Activated T-cell treated with anti-CD3 and anti-CD28 coated beads, Interleukin-2, amount 50 U/mL, for 1 hour (primary cell): Measurements from ENCODE around the gene C8G.

Source experiments
- DNase-seq: peaks from one replicate; pipeline ENCODE4 v3.0.0-alpha.2; 2020

C8G gene

DNA sequence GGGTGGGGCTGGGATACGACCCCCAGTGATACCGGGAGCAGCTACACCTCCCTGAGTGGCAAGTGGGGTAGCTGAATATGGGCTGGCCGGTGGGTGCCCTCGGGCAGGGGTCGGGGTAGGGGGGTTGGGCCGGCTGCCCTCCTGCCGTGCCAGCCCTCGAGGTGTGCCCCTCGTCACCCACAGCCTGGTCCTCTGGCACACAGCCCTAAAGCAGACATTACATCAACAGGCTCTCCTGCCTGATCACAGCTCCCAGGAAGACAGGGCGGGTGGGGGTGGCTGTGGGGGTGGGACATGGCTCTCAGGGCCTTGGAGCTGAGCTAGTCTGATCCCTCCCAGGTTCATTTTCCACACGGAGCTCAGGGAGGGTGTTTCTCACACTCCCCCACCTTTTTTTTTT is 23.7 kb upstream of the C8G start:
- DNase-seq, result no peak

DNA sequence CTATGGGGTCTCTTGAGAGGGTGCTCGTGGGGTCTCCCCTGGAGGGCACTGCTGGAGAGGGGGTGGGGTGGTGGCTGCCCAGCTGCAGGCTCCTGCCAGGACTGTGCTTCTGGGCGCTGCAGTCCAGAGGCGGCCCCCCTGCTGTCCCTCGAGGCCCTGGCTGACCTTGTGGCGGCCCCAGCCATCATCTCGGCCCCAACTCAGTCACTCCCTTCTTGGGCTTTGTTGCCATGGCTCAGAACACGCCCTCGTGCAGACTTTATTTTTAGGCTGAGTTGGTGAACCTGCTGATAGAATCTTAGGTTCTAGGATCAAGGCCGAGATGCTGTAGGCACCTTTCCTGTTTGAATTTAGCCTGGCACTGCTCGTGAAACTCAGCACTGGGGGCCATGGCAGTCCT is 23.3 kb upstream of the C8G start:
- no peak for DNase-seq

DNA sequence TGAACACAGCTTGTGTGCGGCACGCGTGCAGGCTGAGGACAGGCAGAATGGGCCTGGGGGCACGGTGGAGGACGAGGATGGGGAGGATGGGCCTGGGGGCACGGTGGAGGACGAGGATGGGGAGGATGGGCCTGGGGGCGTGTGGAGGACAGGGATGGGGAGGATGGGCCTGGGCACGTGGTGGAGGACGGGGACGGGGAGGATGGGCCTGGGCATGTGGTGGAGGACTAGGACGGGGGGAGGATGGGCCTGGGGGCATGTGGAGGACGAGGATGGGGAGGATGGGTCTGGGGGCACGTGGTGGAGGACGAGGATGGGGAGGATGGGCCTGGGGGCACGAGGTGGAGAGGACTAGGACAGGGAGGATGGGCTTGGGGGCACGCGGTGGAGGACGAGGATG is 22.5 kb upstream of the C8G start:
- no peak for DNase-seq

DNA sequence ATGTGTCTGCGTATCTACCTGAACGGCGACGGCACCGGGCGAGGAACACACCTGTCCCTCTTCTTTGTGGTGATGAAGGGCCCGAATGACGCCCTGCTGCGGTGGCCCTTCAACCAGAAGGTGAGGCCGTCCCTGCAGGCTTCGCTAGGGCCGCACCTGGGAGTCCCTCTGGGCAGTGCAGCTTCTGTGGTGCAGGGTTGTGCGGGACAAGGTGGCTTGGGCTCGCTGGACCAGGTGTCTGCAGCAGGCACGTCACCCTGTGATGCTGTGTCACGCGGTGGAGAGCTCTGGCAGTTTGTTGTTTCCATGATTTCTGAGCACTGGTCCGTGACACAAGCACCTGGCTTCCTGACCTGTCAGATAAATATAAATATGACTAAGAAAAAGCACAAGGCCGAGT is 21.2 kb upstream of the C8G start:
- DNase-seq, result no peak

DNA sequence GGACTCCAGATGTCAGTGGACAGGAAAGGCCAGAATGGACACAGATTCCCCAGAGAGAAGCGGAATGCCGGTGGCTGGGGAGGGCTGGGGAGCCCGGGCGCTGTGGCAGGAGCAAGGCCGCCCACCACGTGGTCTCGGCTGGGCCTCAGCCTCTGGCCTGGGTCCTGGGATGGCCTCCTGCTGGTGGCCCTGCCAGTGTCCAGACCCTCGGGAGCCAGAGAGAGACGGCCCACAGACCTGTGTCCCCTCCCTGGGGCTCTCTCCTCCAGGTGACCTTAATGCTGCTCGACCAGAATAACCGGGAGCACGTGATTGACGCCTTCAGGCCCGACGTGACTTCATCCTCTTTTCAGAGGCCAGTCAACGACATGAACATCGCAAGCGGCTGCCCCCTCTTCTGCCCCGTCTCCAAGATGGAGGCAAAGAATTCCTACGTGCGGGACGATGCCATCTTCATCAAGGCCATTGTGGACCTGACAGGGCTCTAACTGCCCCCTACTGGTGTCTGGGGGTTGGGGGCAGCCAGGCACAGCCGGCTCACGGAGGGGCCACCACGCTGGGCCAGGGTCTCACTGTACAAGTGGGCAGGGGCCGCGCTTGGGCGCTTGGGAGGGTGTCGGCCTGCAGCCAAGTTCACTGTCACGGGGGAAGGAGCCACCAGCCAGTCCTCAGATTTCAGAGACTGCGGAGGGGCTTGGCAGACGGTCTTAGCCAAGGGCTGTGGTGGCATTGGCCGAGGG is 19.5 kb upstream of the C8G start:
- no peak for DNase-seq

DNA sequence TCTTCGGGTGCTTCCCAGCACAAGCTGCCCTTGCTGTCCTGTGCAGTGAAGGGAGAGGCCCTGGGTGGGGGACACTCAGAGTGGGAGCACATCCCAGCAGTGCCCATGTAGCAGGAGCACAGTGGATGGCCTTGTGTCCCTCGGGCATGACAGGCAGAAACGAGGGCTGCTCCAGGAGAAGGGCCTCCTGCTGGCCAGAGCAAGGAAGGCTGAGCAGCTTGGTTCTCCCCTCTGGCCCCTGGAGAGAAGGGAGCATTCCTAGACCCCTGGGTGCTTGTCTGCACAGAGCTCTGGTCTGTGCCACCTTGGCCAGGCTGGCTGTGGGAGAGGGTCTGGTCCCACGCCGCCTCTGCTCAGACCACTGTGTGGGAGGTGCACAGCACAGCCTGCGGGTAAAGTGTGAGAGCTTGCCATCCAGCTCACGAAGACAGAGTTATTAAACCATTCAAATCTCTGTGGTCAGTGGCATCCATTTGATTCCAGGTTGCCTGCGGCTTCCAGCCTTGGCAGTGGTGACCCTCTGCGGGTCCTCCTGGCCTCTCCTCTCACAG is 18.8 kb upstream of the C8G start:
- DNase-seq, result no peak

DNA sequence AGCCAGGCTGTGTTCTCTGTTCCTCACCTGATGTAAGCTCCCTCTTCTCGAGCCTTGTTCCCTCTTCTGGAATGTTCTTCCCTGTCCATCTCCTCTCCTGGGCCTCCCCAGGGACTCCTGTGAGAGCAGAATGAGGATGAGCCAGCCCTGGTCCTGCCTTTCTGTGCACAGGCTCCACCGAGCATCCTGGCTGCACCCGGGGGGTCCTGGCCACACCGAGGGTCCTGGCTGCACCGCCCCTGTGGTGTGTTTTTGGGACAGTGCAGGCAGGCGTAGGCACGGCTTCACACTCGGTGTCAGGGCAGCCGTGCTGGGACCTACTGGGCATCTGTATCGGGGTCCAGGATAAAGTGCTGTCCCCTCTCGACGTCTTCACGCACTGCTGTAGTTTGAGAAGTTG is 18.3 kb upstream of the C8G start:
- DNase-seq, result no peak

DNA sequence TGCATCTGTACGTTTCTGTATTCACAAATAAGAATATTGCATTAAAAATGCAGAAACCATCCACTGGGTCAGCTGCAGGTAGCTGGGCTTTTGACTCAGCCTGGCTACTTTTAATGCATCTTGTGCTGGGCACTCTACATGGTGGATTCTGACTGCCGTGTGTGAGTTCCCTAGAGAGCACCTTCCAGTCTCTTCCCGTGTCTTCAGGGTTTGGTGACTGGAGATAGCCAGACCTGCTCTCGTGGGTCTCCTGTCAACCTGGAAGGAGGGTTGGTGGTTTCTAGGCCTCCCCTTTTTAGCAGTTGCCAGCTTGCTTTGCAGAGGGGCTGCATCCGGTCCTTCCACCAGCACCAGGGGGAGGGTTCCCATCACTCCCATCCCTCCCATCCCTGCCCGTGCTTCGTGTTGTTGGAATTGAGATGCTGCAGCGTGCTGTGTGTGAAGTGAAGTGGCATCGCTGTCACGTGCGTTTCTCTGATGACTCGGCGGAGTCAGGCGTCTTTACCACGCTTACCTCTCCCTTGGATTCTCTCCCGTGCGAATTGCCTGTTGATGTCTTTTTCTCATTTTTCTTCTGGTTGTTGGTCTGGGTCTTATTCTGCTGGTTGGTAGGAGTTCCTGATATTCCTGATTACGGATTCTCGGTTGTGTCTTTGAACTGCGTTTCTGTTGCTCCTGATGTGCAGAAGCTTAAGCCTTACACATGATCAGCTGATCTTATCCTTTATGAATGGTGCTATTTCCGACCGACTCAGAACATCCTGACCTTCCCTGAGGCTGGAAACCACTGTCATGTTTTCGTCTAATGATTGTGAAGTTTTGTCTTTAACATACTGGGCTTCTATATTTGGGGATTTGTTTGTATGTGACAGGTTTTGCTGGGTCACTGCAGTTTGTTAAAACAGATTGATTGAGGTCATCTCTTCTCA is 17.4 kb upstream of the C8G start:
- no peak for DNase-seq

DNA sequence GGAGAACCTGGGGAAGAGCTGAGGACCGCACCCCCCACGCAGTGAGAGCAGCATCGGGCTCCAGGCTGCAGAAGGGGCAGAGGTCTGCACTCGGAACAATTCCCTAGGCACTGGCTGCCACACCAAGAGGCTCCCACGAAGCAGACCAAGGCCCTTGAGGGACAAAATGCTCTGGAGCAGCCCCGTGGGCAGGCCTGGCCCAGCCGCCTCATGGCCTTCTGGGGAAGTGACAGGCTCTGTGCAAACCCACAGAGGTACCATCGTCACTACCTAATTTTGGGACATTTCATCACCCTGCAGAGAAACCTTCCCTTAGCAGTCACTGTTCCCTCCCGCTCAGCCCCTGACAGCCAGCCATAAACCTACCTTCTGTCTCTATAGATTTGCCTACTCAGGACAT is 16.5 kb upstream of the C8G start:
- no peak for DNase-seq

DNA sequence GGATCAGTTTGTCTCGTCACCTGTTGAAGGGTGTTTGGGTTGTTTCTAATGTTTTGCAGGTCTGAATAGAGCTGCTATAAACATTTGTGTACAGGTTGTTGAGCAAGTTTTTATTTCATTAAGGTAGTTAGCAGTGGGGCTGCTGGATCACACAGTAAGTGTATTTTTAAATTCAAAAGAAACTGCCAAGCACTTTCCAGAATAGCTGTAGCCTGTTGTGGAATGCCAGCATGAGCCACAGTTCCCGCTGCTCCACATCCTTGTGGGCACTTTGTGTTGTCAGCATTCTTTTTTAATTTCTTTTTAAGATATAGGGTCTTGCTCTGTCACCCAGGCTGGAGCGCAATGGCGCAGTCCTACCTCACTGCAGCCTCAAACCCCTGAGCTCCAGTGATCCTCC is 15.0 kb upstream of the C8G start:
- DNase-seq, result no peak

DNA sequence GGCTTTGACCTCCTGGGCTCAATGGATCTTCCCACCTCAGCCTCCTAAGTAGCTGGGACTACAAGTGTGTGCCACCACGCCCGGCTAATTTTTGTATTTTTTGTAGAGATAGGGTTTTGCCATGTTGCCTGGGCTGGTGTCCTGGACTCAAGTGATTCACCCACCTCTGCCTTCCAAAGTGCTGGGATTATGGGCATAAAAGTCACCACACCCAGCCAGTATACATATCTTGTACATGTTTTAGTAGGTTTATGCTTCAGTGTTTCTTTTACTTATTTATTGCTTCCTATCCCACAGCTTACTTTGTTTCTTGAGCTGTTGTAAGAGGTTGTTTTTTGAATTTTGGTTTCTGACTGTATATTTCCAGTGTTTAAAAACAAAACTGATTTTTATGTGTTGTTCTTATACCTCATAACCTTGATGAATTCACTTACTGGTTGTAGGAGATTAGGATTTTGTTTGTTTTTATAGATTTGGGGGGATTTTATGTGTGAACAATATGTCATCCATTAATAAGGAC is 13.4 kb upstream of the C8G start:
- DNase-seq, result no peak

DNA sequence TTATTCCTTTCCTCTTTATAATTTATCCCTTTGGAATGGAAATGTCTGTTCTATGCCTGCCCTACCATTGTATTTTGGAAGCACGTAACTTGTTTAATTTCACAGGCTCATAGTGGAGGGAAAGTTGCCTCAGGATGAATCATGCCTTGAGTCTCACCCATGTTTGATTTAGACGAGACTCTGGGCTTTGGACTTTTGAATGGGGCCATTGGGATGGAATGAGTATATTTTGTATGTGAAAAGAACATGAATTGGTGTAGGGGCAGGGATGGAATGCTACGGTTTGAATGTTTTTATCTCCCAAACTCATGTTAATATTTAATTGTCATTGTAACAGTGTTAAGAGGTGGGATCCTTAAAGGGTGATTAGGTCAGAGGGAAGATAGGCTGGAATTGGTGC is 10.8 kb upstream of the C8G start:
- no peak for DNase-seq

DNA sequence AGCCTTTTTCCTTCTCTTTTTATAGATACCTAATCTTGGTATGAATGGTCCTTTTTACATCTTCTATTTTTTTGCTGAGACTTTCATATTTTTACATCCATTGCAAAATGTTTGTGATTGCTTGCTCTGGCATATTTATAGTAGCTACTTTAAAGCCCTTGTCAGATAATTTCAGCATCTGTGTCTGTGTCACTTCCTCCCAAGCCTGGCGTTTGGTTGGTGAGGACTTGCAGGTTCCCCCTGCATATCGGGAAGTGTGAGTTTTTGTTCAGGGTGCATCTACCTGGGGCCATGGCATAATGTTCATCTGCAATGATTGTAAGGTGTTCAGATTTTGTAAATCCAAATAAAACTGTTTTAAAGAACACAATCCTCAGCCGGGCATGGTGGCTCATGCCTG is 9.4 kb upstream of the C8G start:
- no peak for DNase-seq

DNA sequence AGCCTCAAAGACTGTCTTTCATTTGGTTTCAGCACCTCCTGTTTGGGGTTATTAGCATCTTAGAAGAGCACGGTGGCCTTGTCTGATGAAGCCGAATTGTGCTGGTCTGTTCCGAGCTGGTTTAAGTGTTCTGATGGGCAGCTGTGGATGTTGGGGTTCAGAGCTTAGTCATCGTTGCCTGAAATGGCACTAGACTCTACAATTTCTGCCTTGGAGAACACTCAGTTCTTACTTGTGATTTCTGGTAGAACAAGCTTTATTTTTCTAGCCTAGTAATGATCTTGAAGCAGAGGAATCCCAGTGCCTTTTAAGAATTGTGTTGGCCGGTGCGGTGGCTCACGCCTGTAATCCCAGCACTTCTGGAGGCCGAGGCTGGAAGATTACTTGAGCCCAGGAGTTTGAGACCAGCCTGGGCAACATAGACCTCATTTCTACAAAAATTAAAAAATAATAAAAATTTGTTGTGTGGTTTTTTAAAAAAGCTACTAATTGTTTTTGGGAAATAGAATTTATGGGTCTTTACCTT is 8.3 kb upstream of the C8G start:
- DNase-seq, result no peak

DNA sequence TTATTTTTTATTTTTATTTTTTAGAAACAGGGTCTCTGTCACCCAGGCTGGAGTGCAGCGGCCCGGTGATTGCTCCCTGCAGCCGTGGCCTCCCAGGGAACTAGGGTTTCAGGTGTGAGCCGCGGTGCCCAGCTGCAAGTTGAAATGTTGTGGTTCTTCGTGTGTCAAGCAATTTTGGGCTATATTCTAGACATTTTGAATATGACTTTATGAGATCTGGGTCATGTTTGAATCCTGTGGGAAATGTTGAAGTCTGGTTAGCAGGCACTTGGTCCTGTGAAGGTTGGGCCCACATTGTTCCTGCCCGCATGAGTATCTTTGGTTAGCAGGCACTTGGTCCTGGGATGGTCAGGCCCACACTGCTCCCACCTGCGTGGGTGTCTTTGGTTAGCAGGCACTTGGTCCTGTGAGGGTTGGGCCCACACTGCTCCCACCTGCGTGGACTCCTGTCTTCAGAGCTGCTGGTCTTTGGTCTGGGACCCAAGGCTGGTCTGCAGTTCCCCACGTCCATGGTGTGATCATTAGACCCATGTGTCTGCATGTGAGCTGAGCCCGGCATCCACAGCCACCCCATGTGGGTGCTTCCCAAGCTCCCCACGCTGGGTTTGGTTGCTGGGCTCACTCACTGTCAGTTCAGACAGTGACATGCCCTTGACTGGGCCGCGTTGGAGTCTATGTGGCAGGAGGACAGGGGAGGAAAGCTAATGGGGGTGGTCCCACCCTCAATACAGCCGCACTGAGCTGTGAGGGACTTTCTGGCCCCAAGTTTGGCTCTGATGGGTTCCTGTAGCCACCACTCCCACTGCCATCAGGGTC is 7.6 kb upstream of the C8G start:
- DNase-seq, result no peak

DNA sequence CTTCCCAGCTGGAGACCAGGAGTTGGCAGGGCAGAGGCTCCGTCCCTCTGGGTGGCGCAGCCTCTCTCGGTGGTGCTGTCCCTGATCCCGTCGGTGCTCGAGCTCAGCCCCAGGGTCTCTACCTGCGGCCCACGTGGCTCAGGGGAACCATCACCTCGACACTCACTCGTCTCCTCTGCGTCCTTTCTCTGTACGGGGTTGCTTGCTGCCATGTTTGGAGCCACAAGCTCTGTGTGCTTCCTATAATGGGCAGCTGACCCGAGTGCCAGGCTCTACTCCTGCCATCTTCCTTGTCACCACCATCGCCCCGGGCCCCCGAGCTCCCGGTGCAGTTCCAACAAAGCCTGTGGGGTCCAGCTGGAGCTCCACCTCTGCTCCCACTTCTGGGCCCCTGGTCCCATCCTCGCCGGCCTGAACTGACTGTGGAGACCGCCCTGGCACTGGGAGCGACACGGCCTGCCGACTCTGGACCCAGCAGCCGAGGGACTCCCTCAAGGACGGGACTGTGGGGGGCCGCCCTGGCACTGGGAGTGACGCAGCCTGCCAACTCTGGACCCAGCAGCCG is 5.5 kb upstream of the C8G start:
- no peak for DNase-seq

DNA sequence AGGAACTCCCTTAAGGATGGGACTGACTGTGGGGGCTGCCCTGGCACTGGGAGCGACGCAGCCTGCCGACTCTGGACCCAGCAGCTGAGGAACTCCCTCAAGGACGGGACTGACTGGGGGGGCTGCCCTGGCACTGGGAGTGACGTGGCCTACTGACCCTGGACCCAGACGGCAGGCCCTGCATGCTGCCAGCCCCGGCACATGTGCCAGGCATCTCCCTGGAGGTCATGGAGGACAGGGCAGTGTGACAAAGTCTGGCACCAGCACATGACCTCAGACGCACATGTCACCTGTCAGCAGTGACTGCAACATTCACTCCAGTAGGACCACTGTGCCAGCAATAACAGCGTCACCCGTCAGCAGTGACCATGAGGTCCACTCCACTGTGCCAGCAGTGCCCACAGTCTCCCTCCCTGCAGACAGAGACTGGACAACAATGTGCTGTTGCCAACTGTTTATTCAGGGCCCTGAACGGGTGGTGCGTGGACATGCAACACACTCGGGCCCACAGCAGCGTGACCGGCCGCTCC is 5.0 kb upstream of the C8G start:
- DNase-seq, result no peak

DNA sequence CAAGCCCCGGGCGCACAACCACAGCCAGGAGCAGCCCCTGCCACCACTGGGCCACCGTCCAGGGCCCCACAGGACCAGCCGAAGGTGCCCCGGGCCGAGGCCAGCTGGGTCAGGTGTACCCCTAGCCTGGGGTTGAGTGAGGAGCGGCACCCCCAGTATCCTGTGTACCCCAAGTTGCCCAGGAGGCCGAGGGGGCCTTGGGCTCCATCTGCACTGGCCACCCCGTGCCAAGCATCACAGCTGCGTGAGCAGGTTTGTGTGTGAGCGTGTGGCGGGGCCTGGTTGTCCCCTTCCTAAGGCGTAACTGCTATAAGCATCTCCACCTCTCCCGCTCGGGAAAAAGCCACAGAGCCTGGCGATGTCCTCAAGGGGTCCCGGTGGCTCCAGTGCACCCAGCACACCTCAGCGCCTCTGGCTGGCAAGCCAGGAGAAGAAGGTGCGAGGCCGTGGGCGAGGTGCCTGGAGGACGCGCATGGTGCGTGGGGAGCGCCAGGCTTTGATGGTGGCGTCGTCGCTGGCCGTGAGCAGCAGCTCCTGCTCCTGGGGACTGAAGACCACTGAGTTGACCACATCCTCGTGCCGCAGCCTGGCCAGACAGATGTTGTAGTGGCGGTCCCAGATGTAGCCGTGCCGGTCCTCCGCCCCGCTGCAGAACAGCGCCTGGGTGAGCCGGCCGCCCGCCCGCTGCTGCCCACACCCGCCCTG is 4.4 kb upstream of the C8G start:
- no peak for DNase-seq

DNA sequence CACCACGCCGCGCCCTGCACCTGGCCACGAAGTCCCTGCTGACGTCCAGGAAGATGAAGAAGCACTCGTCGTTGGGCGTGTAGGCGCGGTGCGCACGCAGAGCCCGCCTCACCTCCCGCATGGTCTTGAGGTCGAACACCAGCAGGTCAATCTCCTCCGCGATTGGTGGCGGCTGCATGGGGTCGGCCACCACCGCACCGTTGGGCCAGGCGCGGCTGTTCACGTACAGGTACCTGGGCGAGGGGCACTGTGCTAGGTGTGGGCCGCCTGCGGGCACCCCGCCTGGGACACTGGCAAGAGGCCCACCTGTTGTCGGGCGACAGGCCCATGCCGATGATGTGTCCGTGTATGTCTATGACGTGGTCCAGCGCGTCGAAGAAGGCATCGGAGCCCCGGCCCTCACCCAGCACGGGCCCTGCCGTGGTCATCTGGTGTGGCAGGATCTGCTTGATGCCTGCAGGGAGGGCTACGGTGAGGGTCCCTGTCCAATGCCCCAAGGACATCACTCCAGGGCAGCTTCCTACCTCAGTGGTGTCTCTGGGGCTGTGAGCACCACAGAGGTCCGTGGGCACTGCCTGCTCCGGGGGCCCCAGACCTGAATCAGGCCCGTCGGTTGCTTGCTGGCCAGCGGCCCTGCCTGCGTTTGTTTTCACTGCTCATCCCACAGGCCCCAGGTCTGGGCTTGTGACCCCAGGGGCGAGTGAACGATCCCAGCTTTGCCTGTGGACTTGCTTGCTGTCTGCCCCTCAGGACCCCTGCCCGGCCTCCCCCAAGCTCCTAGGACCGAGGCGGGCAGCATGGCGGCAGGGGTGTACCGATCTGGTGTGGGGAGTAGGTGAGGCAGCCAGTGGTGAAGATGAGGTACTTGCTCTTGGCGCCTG is 3.6 kb upstream of the C8G start:
- DNase-seq, result no peak

DNA sequence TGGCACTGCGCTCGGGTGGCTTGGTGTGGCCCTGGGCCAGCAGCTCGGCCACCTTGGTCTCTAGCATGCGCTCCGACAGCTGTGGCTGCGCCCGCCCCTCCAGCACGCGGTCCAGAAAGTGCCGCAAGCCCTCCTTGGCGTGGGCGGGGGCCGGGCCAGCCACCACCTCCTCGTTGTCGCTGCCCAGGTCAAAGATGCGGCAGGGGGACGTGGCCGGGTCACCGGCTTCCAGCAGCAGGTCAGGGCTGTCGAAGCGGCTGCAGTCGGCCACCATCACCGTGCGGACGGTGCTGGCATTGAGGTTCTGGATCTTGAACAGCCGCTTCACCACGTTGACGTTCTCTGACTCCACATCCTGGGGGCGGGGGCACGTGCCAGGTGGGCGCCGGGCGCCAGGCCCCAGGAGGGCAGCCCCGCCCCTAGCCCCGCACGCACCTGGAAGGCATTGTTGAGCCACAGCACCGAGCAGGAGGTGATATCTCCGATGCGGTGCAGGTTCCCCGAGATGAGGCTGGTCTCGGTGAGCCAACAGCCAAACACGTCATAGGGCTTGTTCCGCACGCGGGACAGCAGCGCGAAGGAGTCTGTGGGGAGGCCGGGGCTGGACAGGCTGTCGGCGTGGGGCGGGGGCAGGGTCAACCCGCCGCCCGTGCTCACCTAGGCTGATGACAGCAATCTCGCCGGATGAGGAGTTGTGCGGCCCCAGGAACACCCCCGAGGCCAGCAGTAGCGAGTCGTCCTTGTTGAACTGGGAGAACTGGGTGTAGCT is 2.7 kb upstream of the C8G start:
- DNase-seq, result no peak
